Activated CD4-positive, CD25-positive, alpha-beta regulatory T cell treated with anti-CD3 and anti-CD28 coated beads, Interleukin-2, amount 50 U/mL, for 16 hours (primary cell): ENCODE data around the gene WNT4.

ENCODE experiments used
- DNase-seq: peaks from one replicate; pipeline ENCODE4 v3.0.0-alpha.2; 2020; ENCODE audit warnings: low read depth, low spot score

Gene WNT4

DNA sequence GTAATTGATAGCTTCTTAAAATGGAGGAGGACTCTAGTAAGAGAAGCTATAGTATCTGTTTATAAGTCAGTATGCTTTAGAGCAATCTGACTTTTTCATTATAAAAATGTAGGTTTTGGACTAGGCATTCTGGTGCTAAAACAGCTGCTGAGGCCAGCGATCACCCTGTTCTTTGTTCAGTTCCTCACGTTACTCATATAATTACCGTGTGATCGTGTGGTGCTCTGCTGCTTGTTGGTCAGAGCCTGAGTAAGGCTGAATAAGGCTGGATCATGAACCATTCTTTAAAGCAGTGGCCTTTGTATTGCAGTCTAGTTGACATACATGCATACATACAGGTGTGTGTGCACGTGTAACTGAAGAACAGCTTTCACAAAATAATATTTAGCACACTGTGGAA is 65.2 kb downstream of the WNT4 start:
- no peak for DNase-seq

DNA sequence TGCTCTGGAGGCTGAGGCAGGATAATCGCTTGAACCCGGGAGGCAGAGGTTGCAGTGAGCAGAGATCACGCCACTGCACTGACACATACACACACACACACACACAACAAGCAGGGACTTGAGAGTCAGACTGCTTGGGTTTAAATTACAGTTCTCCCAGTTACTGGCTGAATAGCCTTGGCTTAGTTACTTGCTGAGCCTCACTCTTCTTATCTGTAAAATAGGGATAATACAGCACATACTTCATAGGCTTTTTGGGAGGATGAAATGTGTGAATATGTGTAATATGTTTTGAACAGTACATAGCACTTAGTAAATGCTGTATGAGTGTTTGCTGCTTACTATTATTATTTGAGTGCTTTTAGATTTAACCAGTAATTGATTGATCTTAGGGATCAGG is 66.6 kb downstream of the WNT4 start:
- no peak for DNase-seq

DNA sequence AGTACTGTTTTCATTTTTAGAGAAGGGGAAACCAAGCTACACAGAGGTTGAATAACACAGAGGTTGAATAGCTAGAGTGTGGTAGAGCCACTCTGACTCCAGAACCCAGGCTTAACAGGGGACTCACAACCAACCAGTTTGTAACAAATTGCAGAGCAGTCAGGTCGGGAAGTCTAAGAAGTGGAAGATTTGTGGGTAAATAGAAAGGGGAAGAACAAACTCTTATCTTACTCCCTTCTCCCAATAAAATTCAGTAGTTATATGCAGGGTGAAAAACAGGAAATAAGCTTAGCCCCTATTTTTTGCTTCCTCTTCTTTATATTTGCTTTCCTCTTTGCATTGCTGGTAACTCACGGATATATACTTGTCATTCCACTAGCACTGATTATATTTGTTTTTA is 67.2 kb downstream of the WNT4 start:
- no peak for DNase-seq

DNA sequence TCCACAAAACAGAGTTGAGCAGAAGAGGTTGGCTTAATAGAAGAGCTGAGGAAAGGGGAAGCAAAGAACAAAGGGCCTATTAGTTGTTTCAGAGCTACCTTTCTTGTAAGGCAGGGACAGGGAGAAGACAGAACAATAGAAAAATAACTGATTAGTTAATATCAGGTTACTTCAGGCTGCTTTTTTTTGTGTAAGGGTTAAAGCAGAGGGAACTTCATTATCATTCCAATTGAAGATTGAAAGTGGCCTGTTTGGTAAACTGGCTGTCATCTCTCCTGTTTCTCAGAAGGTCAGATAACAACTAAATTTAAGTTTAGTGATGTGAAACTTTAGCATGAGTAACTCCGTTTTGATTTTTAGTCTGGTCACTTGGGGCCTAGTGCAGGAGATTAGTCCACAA is 68.1 kb downstream of the WNT4 start:
- DNase-seq, result no peak

DNA sequence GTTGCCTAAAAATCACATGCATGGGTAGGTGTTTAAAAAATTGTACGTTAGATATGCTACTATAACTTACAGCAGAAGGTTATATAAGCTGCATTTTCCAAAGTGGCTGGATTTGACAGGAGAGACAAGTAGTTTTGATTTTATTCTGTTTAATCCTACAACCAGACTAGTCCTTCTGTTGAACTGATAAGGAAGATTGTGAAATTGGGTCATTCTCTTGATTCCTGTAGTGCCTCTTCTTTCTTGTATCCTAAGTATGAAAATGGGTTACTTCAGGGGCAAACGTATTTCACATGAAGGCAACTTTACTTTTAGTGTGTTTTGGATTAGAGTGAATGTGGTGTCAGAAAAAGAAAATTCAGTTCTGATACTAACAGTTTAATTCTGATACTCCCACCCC is 71.4 kb downstream of the WNT4 start:
- DNase-seq, result no peak
